ENCODE results near the gene FER1L5.

- no peak for TF ChIP-seq BRCA1 (IDR thresholded peaks at IDR 0.05; ENCODE audit: low read depth, low read length)
- TF ChIP-seq CTCF (IDR thresholded peaks at IDR 0.05; ENCODE audit: control extremely low read depth in 1 of 3, insufficient read depth in 1 of 3, low read depth in 1 of 3, low read length in 3 of 3) = no peak
Measured at GRCh38 chr2:96694279-96694678, 51.7 kb downstream of the FER1L5 start.
